Measurements from ENCODE around the gene C1orf210. TPM values are rescaled to one million over a fixed set of nuclear protein-coding genes. Genes with fewer than 3 reads are reported as not detected.

The C1orf210 gene
- total RNA-seq, 1 donor from 2014 or later = 6.6 TPM

DNA sequence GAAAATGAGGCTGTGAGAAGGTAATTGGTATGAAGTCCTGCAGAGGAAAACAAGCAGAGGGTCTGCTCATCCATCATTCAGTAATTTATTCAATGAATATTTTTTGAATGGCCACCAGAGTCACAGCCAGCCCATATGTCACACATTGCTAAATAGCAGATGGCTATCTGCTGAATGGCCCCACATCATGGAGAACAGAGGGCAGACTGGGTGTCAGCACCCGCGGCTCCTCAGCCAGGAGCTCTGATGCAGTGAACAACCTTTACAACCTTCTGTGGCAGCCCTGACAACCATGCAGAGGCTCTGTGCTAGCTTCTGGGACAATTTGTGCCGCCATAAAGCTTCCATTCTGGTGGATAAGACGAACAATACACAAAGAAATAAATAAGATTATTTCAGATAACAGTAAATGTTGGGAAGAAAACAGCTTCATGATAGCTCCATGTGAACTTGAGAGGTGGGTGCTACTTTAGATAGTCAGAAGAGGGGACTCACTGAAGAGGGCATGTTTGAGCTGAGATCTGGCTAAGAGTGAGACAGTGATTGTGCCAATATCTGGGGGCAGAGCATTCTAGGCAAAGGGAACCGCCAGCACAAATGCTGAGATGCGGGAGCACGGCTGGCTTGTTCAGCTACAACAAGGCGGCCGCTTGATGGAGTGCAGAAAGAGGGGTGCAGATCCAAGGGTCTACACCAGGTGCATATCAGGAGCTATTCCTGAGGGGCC, 2.8 kb upstream of the C1orf210 start:
- Histone ChIP-seq H3K27me3 (ENCODE audit: control insufficient read depth, insufficient read depth, low read length) (peaks cover 4% of the 10 kb centered on the region), H3K36me3 (ENCODE audit: control insufficient read depth, insufficient read depth, low read length) (no peaks in the 10 kb centered on the region), H3K4me3 (ENCODE audit: low read depth, low read length) (no peak overlapping the region)
- TF ChIP-seq, protein P1, sequence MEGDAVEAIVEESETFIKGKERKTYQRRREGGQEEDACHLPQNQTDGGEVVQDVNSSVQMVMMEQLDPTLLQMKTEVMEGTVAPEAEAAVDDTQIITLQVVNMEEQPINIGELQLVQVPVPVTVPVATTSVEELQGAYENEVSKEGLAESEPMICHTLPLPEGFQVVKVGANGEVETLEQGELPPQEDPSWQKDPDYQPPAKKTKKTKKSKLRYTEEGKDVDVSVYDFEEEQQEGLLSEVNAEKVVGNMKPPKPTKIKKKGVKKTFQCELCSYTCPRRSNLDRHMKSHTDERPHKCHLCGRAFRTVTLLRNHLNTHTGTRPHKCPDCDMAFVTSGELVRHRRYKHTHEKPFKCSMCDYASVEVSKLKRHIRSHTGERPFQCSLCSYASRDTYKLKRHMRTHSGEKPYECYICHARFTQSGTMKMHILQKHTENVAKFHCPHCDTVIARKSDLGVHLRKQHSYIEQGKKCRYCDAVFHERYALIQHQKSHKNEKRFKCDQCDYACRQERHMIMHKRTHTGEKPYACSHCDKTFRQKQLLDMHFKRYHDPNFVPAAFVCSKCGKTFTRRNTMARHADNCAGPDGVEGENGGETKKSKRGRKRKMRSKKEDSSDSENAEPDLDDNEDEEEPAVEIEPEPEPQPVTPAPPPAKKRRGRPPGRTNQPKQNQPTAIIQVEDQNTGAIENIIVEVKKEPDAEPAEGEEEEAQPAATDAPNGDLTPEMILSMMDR (IDR thresholded peaks at IDR 0.05; ENCODE audit: insufficient read depth, low read length, poor library complexity, severe bottlenecking) = no peak
- no peak for DNase-seq (ENCODE audit: low read depth)

DNA sequence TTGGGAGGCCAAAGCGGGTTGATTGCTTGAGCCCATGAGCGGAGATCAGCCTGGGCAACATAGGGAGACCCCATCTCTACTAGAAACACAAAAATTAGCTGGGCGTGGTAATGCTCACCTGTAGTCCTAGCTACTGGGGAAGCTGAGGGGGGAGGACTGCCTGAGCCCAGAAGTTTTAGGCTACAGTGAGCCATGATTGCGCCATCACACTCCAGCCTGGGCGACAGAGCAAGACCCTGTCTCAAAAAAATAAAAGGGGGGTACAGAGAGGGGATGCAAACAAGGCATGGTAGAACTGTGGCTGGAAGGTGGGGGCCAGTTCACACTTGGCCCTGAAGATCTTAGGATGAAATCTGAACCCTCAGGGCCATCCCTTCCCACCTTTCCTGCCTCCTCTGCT, 1.2 kb upstream of the C1orf210 start:
- TF ChIP-seq, protein P1 (IDR thresholded peaks at IDR 0.05; ENCODE audit: insufficient read depth, low read length, poor library complexity, severe bottlenecking) = no peak
- DNase-seq (ENCODE audit: low read depth) = no peak
- H3K27me3 ChIP-seq (ENCODE audit: control insufficient read depth, insufficient read depth, low read length) = peaks cover 4% of the 10 kb centered on the region
- H3K4me3 ChIP-seq (ENCODE audit: low read depth, low read length) = no peak overlapping the region
- H3K36me3 ChIP-seq (ENCODE audit: control insufficient read depth, insufficient read depth, low read length) = no peaks in the 10 kb centered on the region

DNA sequence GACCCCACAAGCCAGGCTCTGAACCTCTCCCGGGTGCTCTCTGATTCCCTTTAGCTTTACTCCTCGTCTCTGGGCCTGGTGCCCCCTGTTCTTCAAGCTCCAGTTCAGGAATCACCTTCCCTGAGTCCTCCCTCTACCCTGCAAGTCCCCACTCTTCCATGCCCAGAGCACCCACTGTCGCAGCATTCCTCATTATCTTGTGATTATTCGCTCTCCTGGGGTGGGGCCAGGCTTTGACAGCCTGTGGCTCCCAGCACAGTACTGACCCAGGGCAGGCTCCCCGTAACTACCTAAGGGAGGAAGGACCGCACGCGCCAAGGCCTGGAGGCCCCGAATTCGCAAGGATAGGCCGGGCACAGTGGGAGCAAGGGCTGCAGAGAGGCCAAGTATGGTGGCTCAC, 734 bp upstream of the C1orf210 start:
- Histone ChIP-seq H3K4me3 (ENCODE audit: low read depth, low read length) (no peak overlapping the region), H3K36me3 (ENCODE audit: control insufficient read depth, insufficient read depth, low read length) (no peaks in the 10 kb centered on the region), H3K27me3 (ENCODE audit: control insufficient read depth, insufficient read depth, low read length) (peaks cover 4% of the 10 kb centered on the region)
- TF ChIP-seq, protein P1 (IDR thresholded peaks at IDR 0.05; ENCODE audit: insufficient read depth, low read length, poor library complexity, severe bottlenecking) = no peak
- DNase-seq (ENCODE audit: low read depth) = no peak

DNA sequence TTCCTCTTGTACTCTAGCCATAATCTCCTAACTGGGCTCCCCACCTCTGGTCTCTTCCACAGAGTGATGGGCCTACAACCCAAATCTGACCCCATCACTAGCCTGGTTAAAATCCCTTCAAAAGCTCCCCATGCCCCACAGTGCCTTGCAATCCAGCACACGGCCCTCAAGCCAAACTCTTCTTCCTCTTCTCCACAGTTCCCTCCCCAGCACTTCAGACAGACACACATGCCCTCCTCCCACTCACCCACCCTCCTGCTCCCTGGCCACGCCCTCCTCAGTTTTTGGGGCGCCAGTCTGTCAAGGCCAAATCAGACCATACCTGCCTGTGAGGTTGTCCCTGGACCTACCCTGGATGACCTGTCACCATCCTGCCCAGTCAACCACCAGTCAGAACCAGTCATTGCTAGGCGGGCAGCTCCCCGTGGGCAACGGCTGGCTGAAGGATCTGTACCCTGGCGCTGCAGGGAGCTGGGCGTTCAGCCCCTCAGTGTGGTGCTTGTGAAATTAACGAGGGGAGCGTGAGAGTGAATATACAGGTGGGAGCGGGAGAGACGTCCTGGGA, 753 bp downstream of the C1orf210 start:
- TF ChIP-seq, protein P1 (IDR thresholded peaks at IDR 0.05; ENCODE audit: insufficient read depth, low read length, poor library complexity, severe bottlenecking) = no peak
- no peaks in the 10 kb centered on the region for H3K36me3 ChIP-seq (ENCODE audit: control insufficient read depth, insufficient read depth, low read length)
- peaks cover 4% of the 10 kb centered on the region for H3K27me3 ChIP-seq (ENCODE audit: control insufficient read depth, insufficient read depth, low read length)
- no peak overlapping the region for H3K4me3 ChIP-seq (ENCODE audit: low read depth, low read length)
- no peak for DNase-seq (ENCODE audit: low read depth)

DNA sequence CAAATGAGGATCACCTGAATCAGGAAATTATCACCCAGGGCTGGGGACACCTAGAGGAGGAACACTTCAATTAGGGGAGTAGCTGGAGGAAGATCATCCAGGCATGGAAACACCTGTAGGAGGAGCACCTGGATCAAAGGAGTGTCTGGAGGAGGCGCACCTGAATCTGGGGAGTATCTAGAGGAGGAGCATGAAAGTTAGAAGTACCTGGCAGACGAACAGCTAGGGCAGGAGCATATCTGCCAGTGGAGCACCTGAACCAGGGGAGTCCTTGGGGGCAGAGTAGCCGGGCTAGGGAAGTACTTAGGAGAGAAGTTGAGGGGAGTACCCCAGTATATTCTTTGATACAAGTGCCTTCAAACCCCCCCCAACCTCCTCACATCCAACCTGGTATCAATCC, 1.3 kb downstream of the C1orf210 start:
- TF ChIP-seq, protein P1 (IDR thresholded peaks at IDR 0.05; ENCODE audit: insufficient read depth, low read length, poor library complexity, severe bottlenecking) = no peak
- no peaks in the 10 kb centered on the region for H3K36me3 ChIP-seq (ENCODE audit: control insufficient read depth, insufficient read depth, low read length)
- H3K27me3 ChIP-seq (ENCODE audit: control insufficient read depth, insufficient read depth, low read length) = peaks cover 2% of the 10 kb centered on the region
- no peak overlapping the region for H3K4me3 ChIP-seq (ENCODE audit: low read depth, low read length)
- DNase-seq (ENCODE audit: low read depth) = no peak

All from kidney epithelial cell (primary cell).